Activated CD4-positive, CD25-positive, alpha-beta regulatory T cell treated with anti-CD3 and anti-CD28 coated beads, Interleukin-2, amount 50 U/mL, for 16 hours (primary cell): Measurements from ENCODE around the gene PXYLP1.

Source experiments
- DNase-seq: peaks from one replicate; pipeline ENCODE4 v3.0.0-alpha.2; 2020; ENCODE audit warnings: low read depth, low spot score

The PXYLP1 gene

GRCh38 chr3:141249041-141249440 lies 17.4 kb downstream of the PXYLP1 start:
- no peak for DNase-seq

- DNase-seq = no peak
Measured at GRCh38 chr3:141250342-141250741, 18.7 kb downstream of the PXYLP1 start.

GRCh38 chr3:141250828-141251227 lies 19.2 kb downstream of the PXYLP1 start:
- DNase-seq = no peak

GRCh38 chr3:141253326-141253725 lies 21.7 kb downstream of the PXYLP1 start:
- no peak for DNase-seq

DNA sequence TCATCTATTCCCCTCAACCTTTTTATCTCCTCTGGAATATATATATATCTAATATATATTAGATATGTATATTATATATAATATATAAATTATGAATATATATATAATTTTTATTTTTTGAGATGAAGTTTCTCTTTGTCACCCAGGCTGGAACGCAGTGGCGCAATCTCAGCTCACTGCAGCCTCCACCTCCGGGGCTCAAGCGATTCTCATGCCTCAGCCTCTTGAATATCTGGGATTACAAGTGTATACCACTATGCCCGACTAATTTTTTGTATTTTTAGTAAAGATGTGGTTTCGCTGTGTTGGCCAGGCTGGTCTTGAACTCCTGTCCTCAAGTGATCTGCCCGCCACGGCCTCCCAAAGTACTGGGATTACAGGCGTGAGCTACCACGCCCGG lies 22.2 kb downstream of the PXYLP1 start:
- no peak for DNase-seq

DNA sequence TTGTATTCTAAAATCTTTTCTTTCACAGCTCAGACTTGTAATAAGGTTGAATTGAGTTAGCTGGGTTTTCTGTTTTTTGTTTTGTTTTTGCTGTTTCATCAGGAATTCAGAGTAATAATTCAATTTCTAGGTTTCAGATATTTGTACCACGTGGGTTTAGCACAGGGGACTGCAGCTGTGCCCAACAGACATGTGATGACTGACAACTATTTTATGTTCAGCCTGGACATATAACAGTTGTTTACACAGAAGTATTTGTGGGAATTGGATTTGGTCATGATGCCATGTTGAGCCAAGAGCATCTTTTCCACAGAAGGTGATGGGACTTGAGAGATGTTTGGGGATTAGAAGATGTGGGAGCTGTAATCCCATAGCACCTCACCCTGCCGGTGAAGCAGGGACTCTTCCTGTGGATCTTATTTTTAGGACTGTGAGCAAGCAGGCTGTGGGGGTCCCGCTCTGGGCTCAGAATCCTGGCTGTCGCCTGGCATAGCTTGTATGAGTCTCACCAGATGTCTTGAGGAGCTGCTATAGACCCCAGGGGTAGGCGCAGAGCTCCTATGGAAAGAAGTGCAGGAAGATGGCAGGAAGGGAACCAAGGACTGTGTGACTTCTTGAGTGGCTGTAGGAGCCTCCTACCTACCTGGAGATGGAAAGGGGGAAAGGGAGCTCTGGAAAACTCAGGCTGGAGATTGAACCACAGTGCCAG lies 23.7 kb downstream of the PXYLP1 start:
- no peak for DNase-seq

GRCh38 chr3:141255846-141256261 lies 24.2 kb downstream of the PXYLP1 start:
- DNase-seq = no peak

GRCh38 chr3:141256820-141257219 lies 25.2 kb downstream of the PXYLP1 start:
- no peak for DNase-seq

DNA sequence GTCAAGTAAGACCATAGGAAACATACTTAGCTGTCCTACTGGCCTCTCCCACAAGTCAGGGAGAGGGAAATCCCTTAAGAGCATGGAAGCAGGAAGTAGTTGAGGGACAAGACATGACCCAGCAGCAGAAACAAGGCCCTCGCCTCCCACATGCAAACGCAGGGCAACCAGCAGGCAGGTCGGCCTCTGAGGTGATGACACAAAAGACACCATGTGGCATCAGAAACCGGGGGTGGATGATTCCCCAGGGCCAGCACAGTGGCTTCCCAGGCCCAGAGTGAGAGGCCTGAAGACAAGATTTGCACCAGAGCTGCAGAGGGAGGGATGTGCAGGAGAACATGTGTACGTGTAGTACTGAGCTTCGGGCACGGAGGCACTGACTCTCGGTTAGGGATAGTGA lies 26.3 kb downstream of the PXYLP1 start:
- no peak for DNase-seq

- DNase-seq = no peak
Measured at GRCh38 chr3:141258973-141259372, 27.3 kb downstream of the PXYLP1 start.

- no peak for DNase-seq
Measured at GRCh38 chr3:141259821-141260629, 28.4 kb downstream of the PXYLP1 start.

GRCh38 chr3:141260630-141260927 lies 29.0 kb downstream of the PXYLP1 start:
- no peak for DNase-seq

DNA sequence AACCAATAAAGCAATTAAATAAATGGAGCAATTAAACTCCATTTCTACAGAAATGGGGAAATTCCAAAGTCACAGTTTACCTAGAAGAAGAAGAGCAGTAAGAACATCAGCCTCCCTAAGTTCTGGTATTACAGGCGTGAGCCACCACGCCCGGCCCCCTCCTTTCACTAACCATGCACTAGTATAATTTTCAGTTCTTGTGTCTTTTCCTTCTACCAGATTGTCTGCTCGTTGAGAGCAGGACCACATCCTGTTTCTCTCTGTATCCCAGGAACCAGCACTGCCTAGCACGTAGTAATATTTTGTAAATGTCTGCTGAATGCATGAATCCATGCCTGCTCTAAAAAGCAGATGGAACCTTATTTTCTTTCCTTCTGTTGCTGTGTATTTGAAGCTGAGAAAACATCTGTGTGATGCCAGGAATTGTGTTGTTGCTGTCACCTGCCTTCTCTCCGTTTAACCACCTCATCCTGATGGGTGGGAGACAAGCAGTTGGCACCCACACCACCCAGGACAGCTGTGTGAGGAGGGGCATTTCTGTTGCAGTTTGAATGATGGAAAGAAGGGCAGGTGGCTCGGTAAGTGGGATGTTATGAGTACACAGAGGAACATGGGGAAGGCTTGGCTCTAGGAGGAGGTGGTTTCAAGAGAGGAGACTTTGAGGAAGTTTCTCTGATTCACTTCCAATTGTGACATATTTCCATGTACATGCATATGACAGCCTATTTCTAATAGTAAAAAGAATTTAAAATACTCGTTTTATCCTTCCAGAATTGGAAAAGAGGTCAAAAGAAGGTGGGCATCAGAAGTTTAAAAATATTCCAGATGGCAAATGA lies 30.1 kb downstream of the PXYLP1 start:
- no peak for DNase-seq

GRCh38 chr3:141262308-141262705 lies 30.7 kb downstream of the PXYLP1 start:
- no peak for DNase-seq

GRCh38 chr3:141266186-141266585 lies 34.6 kb downstream of the PXYLP1 start:
- no peak for DNase-seq

GRCh38 chr3:141266797-141267555 lies 35.4 kb downstream of the PXYLP1 start:
- DNase-seq = no peak

- DNase-seq = no peak
Measured at GRCh38 chr3:141267629-141268028, 36.0 kb downstream of the PXYLP1 start.

GRCh38 chr3:141268306-141268705 lies 36.7 kb downstream of the PXYLP1 start:
- DNase-seq = no peak

DNA sequence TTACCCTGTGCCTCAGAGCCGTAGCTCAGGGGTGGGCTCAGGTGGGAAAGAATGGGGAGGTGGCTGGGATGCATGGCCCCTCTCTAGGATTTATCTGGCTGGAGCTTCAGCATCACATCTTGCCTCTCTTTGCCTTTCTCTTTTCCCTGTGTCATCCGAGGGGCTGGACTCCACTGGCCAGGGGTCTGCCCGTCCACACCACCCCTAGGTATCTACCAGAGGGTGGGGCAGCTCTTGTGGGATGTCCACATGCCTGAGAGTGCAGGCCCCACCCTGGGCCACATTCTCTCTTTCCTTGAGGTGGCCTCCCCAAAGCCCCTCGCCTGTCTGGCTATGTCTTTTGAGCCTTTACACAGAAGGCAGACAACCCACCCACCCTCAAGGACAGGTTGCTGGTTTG lies 37.2 kb downstream of the PXYLP1 start:
- DNase-seq = no peak

DNA sequence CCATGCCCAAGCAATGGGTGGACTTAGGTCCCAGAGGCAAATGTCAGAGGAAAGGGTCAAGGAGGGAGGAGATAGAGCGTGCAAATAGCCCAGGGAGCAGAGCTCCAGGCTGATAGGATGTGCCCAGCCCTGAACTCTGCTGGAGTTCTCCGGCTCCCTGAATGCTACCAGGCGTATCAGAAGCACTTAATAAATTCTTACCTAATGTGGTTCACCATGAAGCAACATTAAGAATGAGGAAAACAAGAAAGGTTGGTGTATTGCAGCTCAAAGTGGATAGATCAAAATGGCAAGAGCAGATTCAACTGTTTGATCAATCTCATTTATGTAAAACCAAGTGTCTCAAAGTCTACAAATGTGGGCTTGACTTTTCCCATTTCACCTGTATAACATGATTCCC lies 38.3 kb downstream of the PXYLP1 start:
- no peak for DNase-seq

DNA sequence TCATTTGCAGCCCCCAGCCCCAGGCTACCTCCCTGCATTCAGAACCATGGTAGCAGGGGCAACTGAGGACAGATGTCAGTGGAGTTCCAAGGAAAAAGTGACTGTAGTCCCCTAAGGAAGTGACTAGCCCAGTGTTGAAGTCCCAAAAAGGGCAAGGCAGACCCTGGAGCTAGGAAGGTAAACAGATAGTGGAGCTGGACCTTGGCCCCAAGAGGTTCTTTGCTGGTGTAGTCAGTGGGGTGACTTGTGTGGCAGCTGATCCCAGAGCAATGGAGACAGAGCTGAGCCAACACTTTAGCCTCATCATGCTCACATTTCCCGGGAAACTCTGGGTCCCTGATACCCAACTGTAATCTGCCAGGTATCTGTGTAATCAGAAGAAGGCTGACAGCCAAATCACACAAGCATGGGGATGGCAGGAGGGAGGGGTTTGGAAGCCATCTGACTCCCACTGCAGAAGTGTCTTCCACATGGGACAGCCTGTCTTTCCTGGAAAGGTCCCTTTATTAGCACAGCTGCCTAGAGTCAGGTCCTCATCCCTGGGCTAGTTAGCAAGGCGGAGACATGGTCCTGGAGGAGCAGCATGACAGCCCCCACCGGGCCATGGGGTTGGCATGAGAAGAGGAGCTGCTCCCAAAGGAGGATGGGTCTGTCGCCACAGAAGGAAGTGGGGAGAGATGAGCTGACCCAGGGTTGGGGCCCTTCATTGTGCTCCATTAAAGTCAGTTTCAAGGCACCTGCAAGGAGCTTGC lies 39.8 kb downstream of the PXYLP1 start:
- DNase-seq = no peak
